PFSK-1 (cell line): ENCODE results near the gene C2orf74.

Source experiments
- FOXP2 ChIP-seq: optimal IDR thresholded peaks from 2 replicates; pipeline ENCODE3; 2011; ENCODE audit warnings: borderline replicate concordance, control low read depth, inconsistent platforms; ENCODE audit not compliant: insufficient read depth; ENCODE audit errors: extremely low read length, extremely low read depth
- POLR2AphosphoS5 ChIP-seq: IDR thresholded peaks from 2 replicates; pipeline ENCODE4 v1.6.1; 2012; ENCODE audit warnings: low read depth, mild to moderate bottlenecking, control low read depth, low read length, moderate library complexity
- SIN3A ChIP-seq: IDR thresholded peaks from 2 replicates; pipeline ENCODE4 v1.6.1; 2012; ENCODE audit warnings: mild to moderate bottlenecking, low read length, moderate library complexity, borderline replicate concordance; ENCODE audit not compliant: insufficient read depth
- TAF1 ChIP-seq: IDR thresholded peaks from 2 replicates; pipeline ENCODE4 v1.6.1; 2012; ENCODE audit warnings: low read length, control low read depth, borderline replicate concordance; ENCODE audit not compliant: insufficient read depth
- TF ChIP-seq, protein P1 (sequence below), 2 experiments: IDR thresholded peaks; 2 replicates each; pipeline versions ENCODE4 v1.6.1 to v1.8.0; 2011 to 2012; ENCODE audit warnings: low read depth in 2 of 2, low read length in 2 of 2, control low read depth in 1 of 2, inconsistent platforms in 1 of 2, mild to moderate bottlenecking in 1 of 2, moderate library complexity in 1 of 2; ENCODE audit not compliant: insufficient read depth in 1 of 2

Gene C2orf74

DNA sequence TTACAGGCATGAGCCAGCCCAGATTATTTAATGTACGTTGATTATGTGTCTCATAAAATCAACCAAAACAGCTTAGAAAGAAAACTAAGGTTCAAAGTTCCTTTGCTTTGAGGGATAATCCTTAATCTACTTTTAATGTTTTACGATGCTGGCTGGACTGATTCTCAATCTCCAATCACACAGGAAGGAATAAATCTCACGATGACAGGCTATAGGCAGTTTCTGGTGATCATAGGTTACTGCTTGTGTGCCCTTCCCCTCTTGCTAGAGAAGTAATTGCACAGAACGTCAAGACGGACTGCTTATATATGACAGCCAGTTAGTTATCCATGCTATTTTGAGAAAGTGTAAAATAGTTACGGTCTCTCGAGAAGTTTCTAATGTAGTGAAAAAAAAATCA is 43.1 kb downstream of the C2orf74 start:
- TF ChIP-seq POLR2AphosphoS5 (no peak), TAF1 (no peak), FOXP2 (no peak), SIN3A (no peak)
- TF ChIP-seq, protein P1, sequence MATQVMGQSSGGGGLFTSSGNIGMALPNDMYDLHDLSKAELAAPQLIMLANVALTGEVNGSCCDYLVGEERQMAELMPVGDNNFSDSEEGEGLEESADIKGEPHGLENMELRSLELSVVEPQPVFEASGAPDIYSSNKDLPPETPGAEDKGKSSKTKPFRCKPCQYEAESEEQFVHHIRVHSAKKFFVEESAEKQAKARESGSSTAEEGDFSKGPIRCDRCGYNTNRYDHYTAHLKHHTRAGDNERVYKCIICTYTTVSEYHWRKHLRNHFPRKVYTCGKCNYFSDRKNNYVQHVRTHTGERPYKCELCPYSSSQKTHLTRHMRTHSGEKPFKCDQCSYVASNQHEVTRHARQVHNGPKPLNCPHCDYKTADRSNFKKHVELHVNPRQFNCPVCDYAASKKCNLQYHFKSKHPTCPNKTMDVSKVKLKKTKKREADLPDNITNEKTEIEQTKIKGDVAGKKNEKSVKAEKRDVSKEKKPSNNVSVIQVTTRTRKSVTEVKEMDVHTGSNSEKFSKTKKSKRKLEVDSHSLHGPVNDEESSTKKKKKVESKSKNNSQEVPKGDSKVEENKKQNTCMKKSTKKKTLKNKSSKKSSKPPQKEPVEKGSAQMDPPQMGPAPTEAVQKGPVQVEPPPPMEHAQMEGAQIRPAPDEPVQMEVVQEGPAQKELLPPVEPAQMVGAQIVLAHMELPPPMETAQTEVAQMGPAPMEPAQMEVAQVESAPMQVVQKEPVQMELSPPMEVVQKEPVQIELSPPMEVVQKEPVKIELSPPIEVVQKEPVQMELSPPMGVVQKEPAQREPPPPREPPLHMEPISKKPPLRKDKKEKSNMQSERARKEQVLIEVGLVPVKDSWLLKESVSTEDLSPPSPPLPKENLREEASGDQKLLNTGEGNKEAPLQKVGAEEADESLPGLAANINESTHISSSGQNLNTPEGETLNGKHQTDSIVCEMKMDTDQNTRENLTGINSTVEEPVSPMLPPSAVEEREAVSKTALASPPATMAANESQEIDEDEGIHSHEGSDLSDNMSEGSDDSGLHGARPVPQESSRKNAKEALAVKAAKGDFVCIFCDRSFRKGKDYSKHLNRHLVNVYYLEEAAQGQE (IDR thresholded peaks at IDR 0.05; ENCODE audit: insufficient read depth in 1 of 2, low read depth in 2 of 2, low read length in 2 of 2), result no peak

DNA sequence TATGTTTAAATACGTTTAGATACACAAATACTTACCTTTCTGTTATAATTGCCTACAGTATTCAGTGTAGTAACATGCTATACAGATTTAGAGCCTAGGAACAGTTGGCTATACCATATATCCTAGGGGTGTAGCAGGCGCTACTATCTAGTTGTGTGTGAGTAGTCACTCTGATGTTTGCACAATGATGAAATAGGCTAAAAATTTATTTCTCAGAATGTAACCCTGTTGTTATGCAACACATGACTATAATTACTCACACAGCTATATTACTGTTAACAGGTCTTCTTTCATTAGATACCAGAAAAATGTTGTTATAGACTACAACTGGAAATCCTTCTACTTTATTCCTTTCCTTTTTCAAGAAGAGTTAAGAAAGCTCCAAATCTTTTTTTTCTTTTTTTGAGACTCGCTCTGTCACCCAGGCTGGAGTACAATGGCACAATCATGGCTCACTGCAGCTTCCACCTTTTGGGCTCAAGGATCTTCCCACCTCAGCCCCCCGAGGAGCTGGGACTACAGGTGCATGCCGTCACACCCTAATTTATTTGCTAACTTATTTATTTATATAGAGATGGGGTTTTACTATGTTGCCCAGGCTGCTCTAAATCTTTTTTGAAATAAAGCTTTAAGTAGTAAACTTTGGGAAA is 48.5 kb downstream of the C2orf74 start:
- TF ChIP-seq FOXP2, result no peak
- no peak for TF ChIP-seq TAF1
- TF ChIP-seq, protein P1 (IDR thresholded peaks at IDR 0.05; ENCODE audit: insufficient read depth in 1 of 2, low read depth in 2 of 2, low read length in 2 of 2), result no peak
- no peak for TF ChIP-seq POLR2AphosphoS5
- no peak for TF ChIP-seq SIN3A

DNA sequence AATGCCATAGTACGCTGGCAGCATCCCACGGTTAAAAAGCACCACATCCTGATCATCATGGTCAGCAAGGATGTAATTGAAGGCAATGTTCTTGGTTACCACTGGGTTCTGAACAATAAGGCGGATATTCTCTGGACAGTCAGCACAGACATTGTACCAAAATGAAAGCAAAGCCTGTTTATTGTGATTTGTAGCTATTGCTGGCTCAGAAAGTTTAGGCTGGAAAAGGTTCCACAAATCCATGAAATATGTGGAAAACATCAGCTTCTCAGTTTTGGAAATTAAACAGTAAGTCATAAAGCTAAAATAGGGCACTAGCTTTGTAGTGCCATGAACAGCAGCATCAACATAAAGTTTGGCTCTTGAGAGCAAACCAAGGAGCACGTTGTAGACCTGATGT is 52.2 kb downstream of the C2orf74 start:
- TF ChIP-seq TAF1 (no peak), SIN3A (no peak), FOXP2 (no peak), POLR2AphosphoS5 (no peak)
- TF ChIP-seq, protein P1 (IDR thresholded peaks at IDR 0.05; ENCODE audit: insufficient read depth in 1 of 2, low read depth in 2 of 2, low read length in 2 of 2), result no peak
